HCT116 (cell line): ENCODE results near the gene TOX2. TPM values are rescaled to one million over a fixed set of nuclear protein-coding genes. Genes with fewer than 3 reads are reported as not detected.

Source experiments
- ATAC-seq: fragments of 200-7000 bp; cut with Tn5 transposase; 2 replicates; pipeline ENCODE4 v1.9.1; 2020; ENCODE audit warnings: mild to moderate bottlenecking, moderate library complexity
- BruUV-seq: library from RNA; stranded (reverse); fragments of 400-500 nt; replicated peaks from 2 replicates; lab custom pipeline; 2021; lab: Mats Ljungman, UMichigan
- CTCF ChIA-PET: fragments of 300-600 bp; sonication (Branson Sonifier 250); formaldehyde crosslinking; loops from one replicate; lab custom pipeline; 2021; ENCODE audit warnings: antibody characterized with exemption; lab: Charles Lee
- POLR2A ChIA-PET: fragments of 300-600, 350-600 bp; sonication (Branson Sonifier 250); formaldehyde crosslinking; loops from one replicate; lab custom pipeline; 2021; ENCODE audit warnings: antibody characterized with exemption; lab: Charles Lee
- RAD21 ChIA-PET, 2 experiments: fragments of 300-600 bp; sonication (Branson Sonifier 250); formaldehyde crosslinking; loops; one replicate each; lab custom pipeline; 2023; ENCODE audit warnings: low total read pairs in 2 of 2; ENCODE audit not compliant: uncharacterized antibody in 2 of 2, unreplicated experiment in 2 of 2, low non-redundant PET in 1 of 2; lab: Charles Lee
- DNase-seq: peaks from one replicate; pipeline ENCODE4 v3.0.0-alpha.2; 2010; ENCODE audit warnings: low read depth, low spot score
- H2AFZ ChIP-seq: fragments of 200-600 bp; shearing (Covaris generic), sonication (generic); 2 replicates; pipeline ENCODE4 v1.6.1; 2017; ENCODE audit warnings: low read depth, mixed run types, mixed read lengths, antibody characterized with exemption, low read length; ENCODE audit not compliant: poor library complexity, severe bottlenecking
- H3K27ac ChIP-seq: 2 replicates; pipeline ENCODE4 v1.5.1; 2012; ENCODE audit warnings: low read depth, low read length
- H3K27me3 ChIP-seq: fragments of 200-600 bp; sonication (generic); 2 replicates; pipeline ENCODE4 v1.6.1; 2016; ENCODE audit warnings: mixed run types, low read length, mixed read lengths; ENCODE audit not compliant: insufficient read depth
- H3K36me3 ChIP-seq, 2 experiments: fragments of 200-500 bp in 1 of 2; fragments of 200-600 bp in 1 of 2; sonication (Bioruptor generic) in 1 of 2; sonication (generic) in 1 of 2; 2 replicates each; pipeline versions ENCODE4 v1.5.1 to v1.6.1; 2014 to 2016; ENCODE audit warnings: low read length in 2 of 2, inconsistent platforms in 1 of 2, mixed read lengths in 1 of 2, mixed run types in 1 of 2; ENCODE audit not compliant: insufficient read depth in 2 of 2, control insufficient read depth in 1 of 2
- H3K4me1 ChIP-seq, 2 experiments: fragments of 200-600 bp in 1 of 2; sonication (generic) in 1 of 2; 2 replicates each; pipeline versions ENCODE4 v1.5.1 to v1.6.1; 2012 to 2017; ENCODE audit warnings: low read length in 2 of 2, inconsistent platforms in 1 of 2, mild to moderate bottlenecking in 1 of 2, mixed read lengths in 1 of 2, mixed run types in 1 of 2, moderate library complexity in 1 of 2; ENCODE audit not compliant: insufficient read depth in 2 of 2, control insufficient read depth in 1 of 2
- H3K4me2 ChIP-seq: fragments of 200-600 bp; sonication (generic); 2 replicates; pipeline ENCODE4 v1.6.1; 2017; ENCODE audit warnings: mixed run types, low read length, mixed read lengths
- H3K4me3 ChIP-seq, 2 experiments: fragments of 200-600 bp in 1 of 2; sonication (generic) in 1 of 2; replicated peaks in 1 of 2; 2 replicates each; pipeline ENCODE4 v1.5.1; 2011 to 2016; ENCODE audit warnings: low read length in 2 of 2, control low read depth in 1 of 2, low read depth in 1 of 2, mild to moderate bottlenecking in 1 of 2, mixed read lengths in 1 of 2, mixed run types in 1 of 2
- H3K79me2 ChIP-seq: fragments of 200-600 bp; sonication (generic); 2 replicates; pipeline ENCODE4 v1.6.1; 2017; ENCODE audit warnings: mild to moderate bottlenecking, mixed run types, low read length, moderate library complexity, mixed read lengths; ENCODE audit not compliant: insufficient read depth
- H3K9ac ChIP-seq: fragments of 200-600 bp; sonication (generic); 2 replicates; pipeline ENCODE4 v1.6.1; 2016; ENCODE audit warnings: low read length, mixed read lengths
- H3K9me2 ChIP-seq: fragments of 200-600 bp; sonication (generic), shearing (Covaris generic); 2 replicates; pipeline ENCODE4 v1.6.1; 2017; ENCODE audit warnings: mixed run types, mild to moderate bottlenecking, moderate library complexity; ENCODE audit not compliant: insufficient read depth
- H3K9me3 ChIP-seq, 2 experiments: fragments of 200-500 bp in 1 of 2; fragments of 200-600 bp in 1 of 2; sonication (Bioruptor generic) in 1 of 2; sonication (generic) in 1 of 2; 2 replicates each; pipeline ENCODE4 v1.6.1; 2014 to 2017; ENCODE audit warnings: low read length in 2 of 2, mixed read lengths in 2 of 2, inconsistent platforms in 1 of 2, low read depth in 1 of 2, mild to moderate bottlenecking in 1 of 2, mixed run types in 1 of 2, moderate library complexity in 1 of 2; ENCODE audit not compliant: control insufficient read depth in 1 of 2, insufficient read depth in 1 of 2
- H4K20me1 ChIP-seq: fragments of 200-600 bp; sonication (generic), shearing (Covaris generic); 2 replicates; pipeline ENCODE4 v1.6.1; 2017; ENCODE audit warnings: mixed run types, mild to moderate bottlenecking, moderate library complexity; ENCODE audit not compliant: insufficient read depth
- CEBPB ChIP-seq: IDR thresholded peaks from 2 replicates; pipeline ENCODE4 v1.6.1; 2012; ENCODE audit warnings: low read depth
- EGR1 ChIP-seq: IDR thresholded peaks from 2 replicates; pipeline ENCODE4 v1.6.1; 2012; ENCODE audit warnings: low read depth
- ELF1 ChIP-seq: IDR thresholded peaks from 2 replicates; pipeline ENCODE4 v1.6.1; 2012; ENCODE audit warnings: low read depth, borderline replicate concordance
- EZH2 ChIP-seq: fragments of 200-600 bp; sonication (generic); IDR thresholded peaks from 2 replicates; pipeline ENCODE4 v1.6.1; 2017; ENCODE audit warnings: antibody characterized with exemption, mixed run types
- EZH2phosphoT487 ChIP-seq: fragments of 200-600 bp; IDR thresholded peaks from 2 replicates; pipeline ENCODE4 v1.6.1; 2018; ENCODE audit warnings: antibody characterized with exemption, borderline replicate concordance
- FOSL1 ChIP-seq: IDR thresholded peaks from 2 replicates; pipeline ENCODE4 v1.6.1; 2012; ENCODE audit warnings: low read depth
- JUND ChIP-seq: IDR thresholded peaks from 2 replicates; pipeline ENCODE4 v1.6.1; 2012
- POLR2AphosphoS5 ChIP-seq: IDR thresholded peaks from 2 replicates; pipeline ENCODE4 v1.6.1; 2011; ENCODE audit warnings: mild to moderate bottlenecking, low read depth, low read length, moderate library complexity
- RAD21 ChIP-seq: IDR thresholded peaks from 2 replicates; pipeline ENCODE4 v1.6.1; 2012; ENCODE audit warnings: low read depth, mild to moderate bottlenecking
- SIN3A ChIP-seq: IDR thresholded peaks from 2 replicates; pipeline ENCODE4 v1.6.1; 2012; ENCODE audit warnings: low read depth
- SP1 ChIP-seq: IDR thresholded peaks from 2 replicates; pipeline ENCODE4 v1.6.1; 2012; ENCODE audit warnings: low read depth
- SRF ChIP-seq: IDR thresholded peaks from 2 replicates; pipeline ENCODE4 v1.6.1; 2012; ENCODE audit warnings: low read depth
- TCF7L2 ChIP-seq: IDR thresholded peaks from 2 replicates; pipeline ENCODE4 v1.7.0; 2011; ENCODE audit warnings: borderline replicate concordance, inconsistent platforms; ENCODE audit not compliant: insufficient read depth, insufficient read length; ENCODE audit errors: extremely low read depth
- YY1 ChIP-seq: IDR thresholded peaks from 2 replicates; pipeline ENCODE4 v1.6.1; 2011; ENCODE audit warnings: low read length, low read depth, moderate library complexity, mild to moderate bottlenecking; ENCODE audit not compliant: insufficient replicate concordance; ENCODE audit errors: extremely low read depth
- ZFX ChIP-seq: fragments of 450-650 bp; IDR thresholded peaks from 2 replicates; pipeline ENCODE4 v1.6.1; 2017
- ZNF274 ChIP-seq: fragments of 200-500 bp; sonication (Bioruptor generic); IDR thresholded peaks from 2 replicates; pipeline ENCODE4 v1.6.1; 2014; ENCODE audit warnings: mild to moderate bottlenecking, low read depth, low read length, inconsistent platforms
- intact Hi-C: fragments of 100-400 bp; cut with micrococcal nuclease; formaldehyde crosslinking; loops from 2 replicates; pipeline ENCODE4 v1.10.0; 2022
- total RNA-seq: library from RNA; stranded (reverse); gene quantifications from one replicate; pipeline ENCODE4 v1.2.1, GENCODE V29; 2021; ENCODE audit not compliant: unreplicated experiment
- TF ChIP-seq, protein P1 (sequence below): IDR thresholded peaks from 2 replicates; pipeline ENCODE4 v1.6.1; 2012
- TF ChIP-seq, protein P2 (sequence below): IDR thresholded peaks from 2 replicates; pipeline ENCODE4 v1.6.1; 2012; ENCODE audit warnings: low read depth

The TOX2 gene
- total RNA-seq, 1 experiment from 2014 or later, result 39.6 TPM

DNA sequence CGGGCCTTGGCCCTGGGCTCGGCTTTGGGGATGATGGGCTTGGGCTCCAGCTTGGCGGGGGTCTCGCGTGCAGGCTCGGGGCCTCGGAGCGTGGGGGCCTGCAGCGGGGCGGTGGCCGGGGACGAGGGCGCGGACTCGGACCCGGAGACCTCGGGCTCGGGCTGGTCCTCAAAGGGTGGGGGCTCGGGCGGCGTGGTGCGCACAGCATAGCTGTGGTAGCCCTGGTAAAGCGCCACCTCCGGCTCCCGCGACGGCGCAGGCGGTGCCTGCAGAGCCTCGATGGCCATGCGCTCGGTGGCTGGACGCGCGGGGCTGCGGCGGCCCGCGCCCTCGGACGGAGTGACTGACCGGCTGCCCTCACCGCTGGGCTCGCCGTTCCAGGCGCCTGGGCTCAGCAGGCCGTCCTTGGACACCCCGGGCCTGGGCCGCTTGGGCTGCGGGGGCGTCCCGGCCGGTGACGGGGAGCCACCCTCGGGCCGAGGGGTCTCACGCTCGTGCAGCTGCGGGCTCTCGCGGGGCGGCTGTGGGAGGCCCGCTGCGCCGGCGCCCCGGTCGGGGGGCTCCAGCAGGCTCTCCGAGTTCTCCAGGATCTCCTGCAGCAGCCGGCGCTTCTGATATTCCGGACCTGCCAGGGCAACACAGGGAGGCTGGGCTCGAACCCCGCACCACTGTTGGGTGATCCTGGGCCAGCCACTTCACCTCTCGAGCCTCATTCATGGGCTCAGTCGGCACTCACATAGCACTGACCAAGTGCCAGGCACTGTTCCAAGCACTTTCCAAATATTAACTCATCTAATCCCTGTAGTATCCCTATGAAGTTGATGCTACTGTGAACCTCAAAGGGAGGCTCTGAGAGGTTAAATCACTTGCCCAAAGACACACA is 201.4 kb downstream of the TOX2 start (continued):
- TF ChIP-seq, protein P1, sequence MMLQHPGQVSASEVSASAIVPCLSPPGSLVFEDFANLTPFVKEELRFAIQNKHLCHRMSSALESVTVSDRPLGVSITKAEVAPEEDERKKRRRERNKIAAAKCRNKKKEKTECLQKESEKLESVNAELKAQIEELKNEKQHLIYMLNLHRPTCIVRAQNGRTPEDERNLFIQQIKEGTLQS, result no peak

DNA sequence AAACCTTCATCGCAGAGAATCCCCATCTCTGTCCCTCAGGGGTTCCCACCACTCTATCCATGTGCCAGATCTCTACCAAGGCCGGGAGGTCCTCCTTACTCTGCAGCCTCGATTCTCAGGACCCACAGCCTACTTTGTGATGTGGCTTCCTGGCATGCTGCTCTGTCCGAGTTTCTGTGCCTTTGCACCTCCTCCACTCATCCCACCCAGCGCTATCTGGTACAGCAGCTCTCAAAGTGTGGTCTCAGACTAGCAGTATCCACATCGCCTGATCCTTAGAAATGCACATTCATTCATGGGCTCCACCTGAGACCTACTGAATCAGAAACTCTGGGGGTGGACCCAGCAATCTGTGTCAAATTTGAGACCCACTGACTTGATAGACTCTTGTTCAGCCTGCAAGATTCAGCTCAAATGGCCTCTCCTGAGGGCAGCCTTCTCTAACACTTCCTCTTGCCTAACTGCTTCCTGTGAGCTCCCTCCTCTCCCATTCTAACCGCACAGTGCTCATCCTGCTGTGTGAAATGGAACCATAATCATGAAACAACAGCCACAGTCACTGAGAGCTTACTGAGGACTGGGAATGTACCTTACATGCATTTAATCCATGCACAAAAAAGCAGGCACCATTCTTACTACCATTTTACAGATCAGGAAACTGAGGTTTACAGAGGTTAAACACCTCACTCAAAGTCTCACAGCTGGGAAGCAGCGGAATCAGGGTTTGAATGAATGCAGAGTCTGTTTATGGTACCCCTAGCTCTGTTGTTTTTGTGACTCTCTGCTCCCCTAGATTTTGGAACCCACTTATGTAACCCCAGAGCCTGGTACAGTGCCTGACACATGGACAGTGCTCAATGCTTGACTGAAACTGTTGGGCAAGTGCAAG is 202.9 kb downstream of the TOX2 start:
- ChIA-PET RAD21 (interaction anchor here (0.7 to 1.9 kb wide), 5 partner anchors 70 to 578 kb away, joined by 3 to 24 read pairs (median 6); partner anchors contain the start of gene JPH2 (in 1 of the 2)), POLR2A (interaction anchor here (0.7 to 1.3 kb wide), 4 partner anchors 70 to 73 kb away, joined by 3 to 7 read pairs (median 4); no protein-coding TSS in a partner anchor), CTCF (interaction anchor here (0.9 to 6.2 kb wide), 22 partner anchors 7 to 603 kb away, joined by 3 to 197 read pairs (median 6); partner anchors contain the start of gene FITM2)
- DNase-seq (no peak), ATAC-seq (no peak)
- H3K4me2 ChIP-seq, result no peak overlapping the region
- no peak overlapping the region for H3K9ac ChIP-seq
- peaks cover 0 to 4% of the 10 kb centered on the region in 2 experiments; a peak in 1 of 4 replicates for H3K4me1 ChIP-seq
- TF ChIP-seq CEBPB (no peak), SRF (no peak), SP1 (no peak), ELF1 (no peak), TCF7L2 (no peak), JUND (no peak), EZH2 (no peak), EGR1 (no peak), POLR2AphosphoS5 (no peak), ZNF274 (no peak), EZH2phosphoT487 (no peak), FOSL1 (no peak), RAD21 (no peak), ZFX (no peak), YY1 (no peak), SIN3A (no peak)
- TF ChIP-seq, protein P2, sequence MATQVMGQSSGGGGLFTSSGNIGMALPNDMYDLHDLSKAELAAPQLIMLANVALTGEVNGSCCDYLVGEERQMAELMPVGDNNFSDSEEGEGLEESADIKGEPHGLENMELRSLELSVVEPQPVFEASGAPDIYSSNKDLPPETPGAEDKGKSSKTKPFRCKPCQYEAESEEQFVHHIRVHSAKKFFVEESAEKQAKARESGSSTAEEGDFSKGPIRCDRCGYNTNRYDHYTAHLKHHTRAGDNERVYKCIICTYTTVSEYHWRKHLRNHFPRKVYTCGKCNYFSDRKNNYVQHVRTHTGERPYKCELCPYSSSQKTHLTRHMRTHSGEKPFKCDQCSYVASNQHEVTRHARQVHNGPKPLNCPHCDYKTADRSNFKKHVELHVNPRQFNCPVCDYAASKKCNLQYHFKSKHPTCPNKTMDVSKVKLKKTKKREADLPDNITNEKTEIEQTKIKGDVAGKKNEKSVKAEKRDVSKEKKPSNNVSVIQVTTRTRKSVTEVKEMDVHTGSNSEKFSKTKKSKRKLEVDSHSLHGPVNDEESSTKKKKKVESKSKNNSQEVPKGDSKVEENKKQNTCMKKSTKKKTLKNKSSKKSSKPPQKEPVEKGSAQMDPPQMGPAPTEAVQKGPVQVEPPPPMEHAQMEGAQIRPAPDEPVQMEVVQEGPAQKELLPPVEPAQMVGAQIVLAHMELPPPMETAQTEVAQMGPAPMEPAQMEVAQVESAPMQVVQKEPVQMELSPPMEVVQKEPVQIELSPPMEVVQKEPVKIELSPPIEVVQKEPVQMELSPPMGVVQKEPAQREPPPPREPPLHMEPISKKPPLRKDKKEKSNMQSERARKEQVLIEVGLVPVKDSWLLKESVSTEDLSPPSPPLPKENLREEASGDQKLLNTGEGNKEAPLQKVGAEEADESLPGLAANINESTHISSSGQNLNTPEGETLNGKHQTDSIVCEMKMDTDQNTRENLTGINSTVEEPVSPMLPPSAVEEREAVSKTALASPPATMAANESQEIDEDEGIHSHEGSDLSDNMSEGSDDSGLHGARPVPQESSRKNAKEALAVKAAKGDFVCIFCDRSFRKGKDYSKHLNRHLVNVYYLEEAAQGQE, result no peak
- H3K79me2 ChIP-seq, result no peaks in the 10 kb centered on the region
- no peaks in the 10 kb centered on the region for H3K27me3 ChIP-seq
- H4K20me1 ChIP-seq, result no peaks in the 10 kb centered on the region
- H3K9me2 ChIP-seq, result no peaks in the 10 kb centered on the region
- H2AFZ ChIP-seq, result no peak overlapping the region
- no TSS peak for BruUV-seq
- no peak overlapping the region for H3K27ac ChIP-seq
- intact Hi-C loops, result loop anchor here (2.0 to 5.0 kb wide), 3 partner anchors 193 to 345 kb away; partner anchors contain the start of gene FITM2
- no peaks in the 10 kb centered on the region for H3K9me3 ChIP-seq
- H3K36me3 ChIP-seq, result no peaks in the 10 kb centered on the region
- H3K4me3 ChIP-seq, result no peak overlapping the region
